K562 (cell line): ENCODE results near the gene TDRD5.

Experiments used
- KLF16 ChIP-seq: IDR thresholded peaks from 2 replicates; pipeline ENCODE4 v1.6.1; 2016; ENCODE audit warnings: antibody characterized with exemption
- POLR2A ChIP-seq: fragments of 450-650 bp; conservative IDR thresholded peaks from 2 replicates; pipeline ENCODE4 v1.6.1; 2016
- SIN3A ChIP-seq, 2 experiments: fragments of 150-350 bp in 1 of 2; IDR thresholded peaks; 2 replicates each; pipeline ENCODE4 v1.6.1; 2011 to 2016; ENCODE audit warnings: borderline replicate concordance in 2 of 2, low read depth in 2 of 2, low read length in 2 of 2, mild to moderate bottlenecking in 2 of 2, moderate library complexity in 2 of 2; ENCODE audit not compliant: control insufficient read depth in 1 of 2
- ZNF780A ChIP-seq: fragments of 250-450 bp; sonication (Bioruptor Pico); IDR thresholded peaks from 2 replicates; pipeline ENCODE4 v1.5.0; 2021; ENCODE audit warnings: mild to moderate bottlenecking
- TF ChIP-seq, protein P1 (sequence below), 3 experiments: IDR thresholded peaks in 2 of 3; conservative IDR thresholded peaks in 1 of 3; 2 replicates each; pipeline ENCODE4 v1.5.1; 2011 to 2012; ENCODE audit warnings: low read length in 3 of 3, mild to moderate bottlenecking in 3 of 3, control low read depth in 2 of 3, improper control_type of control experiment in 1 of 3, inconsistent platforms in 1 of 3, low read depth in 1 of 3, mixed read lengths in 1 of 3, moderate library complexity in 1 of 3; ENCODE audit not compliant: insufficient read depth in 2 of 3
- TF ChIP-seq, protein P2 (sequence below): fragments of 450-650 bp; IDR thresholded peaks from 2 replicates; pipeline ENCODE4 v1.6.1; 2016
- TF ChIP-seq, protein P3 (sequence below), 2 experiments: fragments of 450-650 bp; formaldehyde crosslinking in 1 of 2; IDR thresholded peaks; 2 replicates each; pipeline versions ENCODE4 v1.4.0 to v1.6.1; 2014 to 2020; ENCODE audit warnings: mild to moderate bottlenecking in 2 of 2, borderline replicate concordance in 1 of 2, low read depth in 1 of 2
- TF ChIP-seq, protein P4 (sequence below): fragments of 150-350 bp; IDR thresholded peaks from 2 replicates; pipeline ENCODE4 v1.6.1; 2014; ENCODE audit warnings: low read depth, mild to moderate bottlenecking, low read length, borderline replicate concordance
- TF ChIP-seq, protein P5 (sequence below): fragments of 250-450 bp; sonication (Bioruptor Pico); IDR thresholded peaks from 2 replicates; pipeline ENCODE4 v1.8.0; 2021; ENCODE audit warnings: moderate library complexity, mild to moderate bottlenecking, inconsistent platforms

DNA sequence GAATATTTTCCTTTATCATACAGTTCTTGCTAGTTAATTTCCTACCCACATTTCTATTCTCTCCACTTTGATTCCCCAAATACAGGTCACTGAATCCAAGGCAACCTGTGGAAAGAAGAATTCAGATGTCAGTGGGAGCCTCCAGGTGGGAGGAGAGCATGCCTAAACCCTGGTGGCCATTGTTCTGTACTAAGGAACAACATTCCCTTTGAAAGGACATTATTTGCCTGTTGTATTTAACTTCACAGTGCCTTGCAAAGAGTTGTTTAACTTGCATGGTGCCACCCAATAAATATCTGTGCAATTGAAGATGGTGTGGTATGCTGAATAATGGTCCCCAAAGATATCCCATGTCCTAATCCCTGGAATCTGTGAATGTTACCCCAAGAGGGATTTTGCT, 37.2 kb upstream of the TDRD5 start:
- TF ChIP-seq SIN3A (IDR thresholded peaks at IDR 0.05; ENCODE audit: borderline replicate concordance in 2 of 2, control insufficient read depth in 1 of 2, low read depth in 2 of 2, low read length in 2 of 2) (no peak), POLR2A (no peak), ZNF780A (CRISPR knock-in tag) (no peak), KLF16 (no peak)
- TF ChIP-seq, protein P1, sequence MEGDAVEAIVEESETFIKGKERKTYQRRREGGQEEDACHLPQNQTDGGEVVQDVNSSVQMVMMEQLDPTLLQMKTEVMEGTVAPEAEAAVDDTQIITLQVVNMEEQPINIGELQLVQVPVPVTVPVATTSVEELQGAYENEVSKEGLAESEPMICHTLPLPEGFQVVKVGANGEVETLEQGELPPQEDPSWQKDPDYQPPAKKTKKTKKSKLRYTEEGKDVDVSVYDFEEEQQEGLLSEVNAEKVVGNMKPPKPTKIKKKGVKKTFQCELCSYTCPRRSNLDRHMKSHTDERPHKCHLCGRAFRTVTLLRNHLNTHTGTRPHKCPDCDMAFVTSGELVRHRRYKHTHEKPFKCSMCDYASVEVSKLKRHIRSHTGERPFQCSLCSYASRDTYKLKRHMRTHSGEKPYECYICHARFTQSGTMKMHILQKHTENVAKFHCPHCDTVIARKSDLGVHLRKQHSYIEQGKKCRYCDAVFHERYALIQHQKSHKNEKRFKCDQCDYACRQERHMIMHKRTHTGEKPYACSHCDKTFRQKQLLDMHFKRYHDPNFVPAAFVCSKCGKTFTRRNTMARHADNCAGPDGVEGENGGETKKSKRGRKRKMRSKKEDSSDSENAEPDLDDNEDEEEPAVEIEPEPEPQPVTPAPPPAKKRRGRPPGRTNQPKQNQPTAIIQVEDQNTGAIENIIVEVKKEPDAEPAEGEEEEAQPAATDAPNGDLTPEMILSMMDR (IDR thresholded peaks at IDR 0.05 in 2 of 3, conservative IDR thresholded peaks at IDR 0.05 in 1 of 3; ENCODE audit: insufficient read depth in 2 of 3, low read depth in 1 of 3, low read length in 3 of 3) = no peak
- TF ChIP-seq, protein P2, sequence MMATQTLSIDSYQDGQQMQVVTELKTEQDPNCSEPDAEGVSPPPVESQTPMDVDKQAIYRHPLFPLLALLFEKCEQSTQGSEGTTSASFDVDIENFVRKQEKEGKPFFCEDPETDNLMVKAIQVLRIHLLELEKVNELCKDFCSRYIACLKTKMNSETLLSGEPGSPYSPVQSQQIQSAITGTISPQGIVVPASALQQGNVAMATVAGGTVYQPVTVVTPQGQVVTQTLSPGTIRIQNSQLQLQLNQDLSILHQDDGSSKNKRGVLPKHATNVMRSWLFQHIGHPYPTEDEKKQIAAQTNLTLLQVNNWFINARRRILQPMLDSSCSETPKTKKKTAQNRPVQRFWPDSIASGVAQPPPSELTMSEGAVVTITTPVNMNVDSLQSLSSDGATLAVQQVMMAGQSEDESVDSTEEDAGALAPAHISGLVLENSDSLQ = no peak
- TF ChIP-seq, protein P3, sequence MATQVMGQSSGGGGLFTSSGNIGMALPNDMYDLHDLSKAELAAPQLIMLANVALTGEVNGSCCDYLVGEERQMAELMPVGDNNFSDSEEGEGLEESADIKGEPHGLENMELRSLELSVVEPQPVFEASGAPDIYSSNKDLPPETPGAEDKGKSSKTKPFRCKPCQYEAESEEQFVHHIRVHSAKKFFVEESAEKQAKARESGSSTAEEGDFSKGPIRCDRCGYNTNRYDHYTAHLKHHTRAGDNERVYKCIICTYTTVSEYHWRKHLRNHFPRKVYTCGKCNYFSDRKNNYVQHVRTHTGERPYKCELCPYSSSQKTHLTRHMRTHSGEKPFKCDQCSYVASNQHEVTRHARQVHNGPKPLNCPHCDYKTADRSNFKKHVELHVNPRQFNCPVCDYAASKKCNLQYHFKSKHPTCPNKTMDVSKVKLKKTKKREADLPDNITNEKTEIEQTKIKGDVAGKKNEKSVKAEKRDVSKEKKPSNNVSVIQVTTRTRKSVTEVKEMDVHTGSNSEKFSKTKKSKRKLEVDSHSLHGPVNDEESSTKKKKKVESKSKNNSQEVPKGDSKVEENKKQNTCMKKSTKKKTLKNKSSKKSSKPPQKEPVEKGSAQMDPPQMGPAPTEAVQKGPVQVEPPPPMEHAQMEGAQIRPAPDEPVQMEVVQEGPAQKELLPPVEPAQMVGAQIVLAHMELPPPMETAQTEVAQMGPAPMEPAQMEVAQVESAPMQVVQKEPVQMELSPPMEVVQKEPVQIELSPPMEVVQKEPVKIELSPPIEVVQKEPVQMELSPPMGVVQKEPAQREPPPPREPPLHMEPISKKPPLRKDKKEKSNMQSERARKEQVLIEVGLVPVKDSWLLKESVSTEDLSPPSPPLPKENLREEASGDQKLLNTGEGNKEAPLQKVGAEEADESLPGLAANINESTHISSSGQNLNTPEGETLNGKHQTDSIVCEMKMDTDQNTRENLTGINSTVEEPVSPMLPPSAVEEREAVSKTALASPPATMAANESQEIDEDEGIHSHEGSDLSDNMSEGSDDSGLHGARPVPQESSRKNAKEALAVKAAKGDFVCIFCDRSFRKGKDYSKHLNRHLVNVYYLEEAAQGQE (IDR thresholded peaks at IDR 0.05; ENCODE audit: borderline replicate concordance) = no peak
- TF ChIP-seq, protein P3 (CRISPR knock-in tag; IDR thresholded peaks at IDR 0.05; ENCODE audit: low read depth) = no peak
- TF ChIP-seq, protein P4, sequence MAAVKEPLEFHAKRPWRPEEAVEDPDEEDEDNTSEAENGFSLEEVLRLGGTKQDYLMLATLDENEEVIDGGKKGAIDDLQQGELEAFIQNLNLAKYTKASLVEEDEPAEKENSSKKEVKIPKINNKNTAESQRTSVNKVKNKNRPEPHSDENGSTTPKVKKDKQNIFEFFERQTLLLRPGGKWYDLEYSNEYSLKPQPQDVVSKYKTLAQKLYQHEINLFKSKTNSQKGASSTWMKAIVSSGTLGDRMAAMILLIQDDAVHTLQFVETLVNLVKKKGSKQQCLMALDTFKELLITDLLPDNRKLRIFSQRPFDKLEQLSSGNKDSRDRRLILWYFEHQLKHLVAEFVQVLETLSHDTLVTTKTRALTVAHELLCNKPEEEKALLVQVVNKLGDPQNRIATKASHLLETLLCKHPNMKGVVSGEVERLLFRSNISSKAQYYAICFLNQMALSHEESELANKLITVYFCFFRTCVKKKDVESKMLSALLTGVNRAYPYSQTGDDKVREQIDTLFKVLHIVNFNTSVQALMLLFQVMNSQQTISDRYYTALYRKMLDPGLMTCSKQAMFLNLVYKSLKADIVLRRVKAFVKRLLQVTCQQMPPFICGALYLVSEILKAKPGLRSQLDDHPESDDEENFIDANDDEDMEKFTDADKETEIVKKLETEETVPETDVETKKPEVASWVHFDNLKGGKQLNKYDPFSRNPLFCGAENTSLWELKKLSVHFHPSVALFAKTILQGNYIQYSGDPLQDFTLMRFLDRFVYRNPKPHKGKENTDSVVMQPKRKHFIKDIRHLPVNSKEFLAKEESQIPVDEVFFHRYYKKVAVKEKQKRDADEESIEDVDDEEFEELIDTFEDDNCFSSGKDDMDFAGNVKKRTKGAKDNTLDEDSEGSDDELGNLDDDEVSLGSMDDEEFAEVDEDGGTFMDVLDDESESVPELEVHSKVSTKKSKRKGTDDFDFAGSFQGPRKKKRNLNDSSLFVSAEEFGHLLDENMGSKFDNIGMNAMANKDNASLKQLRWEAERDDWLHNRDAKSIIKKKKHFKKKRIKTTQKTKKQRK = no peak
- TF ChIP-seq, protein P5, sequence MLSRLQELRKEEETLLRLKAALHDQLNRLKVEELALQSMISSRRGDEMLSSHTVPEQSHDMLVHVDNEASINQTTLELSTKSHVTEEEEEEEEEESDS (CRISPR knock-in tag) = no peak
